DLD1 (cell line): Measurements from ENCODE around the gene SEMA5A.
"Not testable (repeated sequence)": the region's sequence is repeated elsewhere in the genome, so short reads cannot be mapped to it uniquely, and the experiment has no call there.

Experiments used
- in situ Hi-C: cut with HindIII; loops from 2 replicates; pipeline ENCODE4 v1.10.0; 2017; ENCODE audit warnings: low sequenced_read_pairs

Gene SEMA5A

DNA sequence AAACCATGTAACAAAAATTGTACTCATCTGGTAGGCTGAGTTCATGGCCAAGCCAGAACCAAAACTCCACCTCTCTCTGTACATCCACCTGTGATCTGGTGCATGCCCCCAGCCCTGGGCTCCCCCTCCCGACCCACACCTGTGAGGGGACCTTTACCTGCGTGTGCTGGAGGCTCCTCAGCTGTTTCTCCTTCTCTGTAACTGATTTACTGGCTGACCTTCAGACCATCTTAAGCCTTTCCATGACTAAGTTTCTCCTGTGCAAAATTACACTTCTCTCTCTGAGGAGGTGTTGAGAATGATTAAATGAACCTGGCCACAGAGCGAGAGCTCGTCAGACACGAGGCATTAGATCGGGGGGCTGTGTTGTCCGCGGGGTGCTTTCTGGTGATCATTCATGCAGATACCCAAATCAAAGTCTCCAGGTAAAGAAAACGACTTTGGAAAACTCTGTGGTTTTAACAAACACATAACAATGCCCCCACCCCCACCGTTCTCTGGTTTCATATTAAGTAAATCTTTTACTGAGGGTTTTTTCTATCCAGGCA lies 136.4 kb downstream of the SEMA5A start:
- in situ Hi-C loops: no loop called here

DNA sequence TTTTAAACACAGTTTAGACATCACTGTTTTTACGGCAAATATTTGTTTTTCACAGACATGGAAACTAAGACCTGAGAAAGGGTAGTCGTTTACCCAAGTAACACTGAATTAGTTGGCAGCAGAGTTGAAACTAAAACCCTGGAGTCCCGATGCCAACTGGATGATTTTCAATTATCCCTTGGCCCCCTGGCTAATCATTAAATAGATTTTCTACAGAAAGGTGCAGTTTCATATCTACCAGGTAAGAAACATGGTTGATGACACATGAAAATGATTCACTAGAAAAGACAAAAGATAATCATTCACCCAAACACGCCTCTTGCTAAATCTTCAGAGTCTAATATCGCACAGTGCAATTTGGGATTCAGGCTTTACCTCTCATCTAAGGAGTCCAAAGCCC lies 136.9 kb downstream of the SEMA5A start:
- in situ Hi-C loops: no loop called here

- in situ Hi-C loops: no loop called here
Measured at GRCh38 chr5:9405196-9405754, 140.6 kb downstream of the SEMA5A start.

GRCh38 chr5:9401786-9402472 lies 143.9 kb downstream of the SEMA5A start:
- in situ Hi-C loops: no loop called here

GRCh38 chr5:9399783-9400182 lies 146.1 kb downstream of the SEMA5A start:
- in situ Hi-C loops: not testable (repeated sequence)

DNA sequence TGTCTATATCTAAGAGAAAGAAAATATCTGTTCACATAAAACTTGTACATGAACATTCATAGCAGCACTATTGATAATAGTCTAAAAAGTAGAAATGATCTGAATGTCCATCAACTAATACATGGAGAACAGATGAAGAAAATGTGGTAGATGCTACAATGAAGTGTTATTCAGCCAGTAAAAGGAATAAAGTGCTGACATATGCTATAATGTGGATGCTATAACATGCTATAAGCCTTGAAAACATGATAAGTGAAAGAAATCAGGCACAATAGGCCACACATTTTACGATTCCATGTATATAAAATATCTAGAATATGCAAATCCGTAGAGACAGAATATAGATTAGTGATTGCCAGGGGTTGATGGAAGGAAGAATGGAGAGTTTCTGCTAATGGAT lies 146.8 kb downstream of the SEMA5A start:
- in situ Hi-C loops: no loop called here

DNA sequence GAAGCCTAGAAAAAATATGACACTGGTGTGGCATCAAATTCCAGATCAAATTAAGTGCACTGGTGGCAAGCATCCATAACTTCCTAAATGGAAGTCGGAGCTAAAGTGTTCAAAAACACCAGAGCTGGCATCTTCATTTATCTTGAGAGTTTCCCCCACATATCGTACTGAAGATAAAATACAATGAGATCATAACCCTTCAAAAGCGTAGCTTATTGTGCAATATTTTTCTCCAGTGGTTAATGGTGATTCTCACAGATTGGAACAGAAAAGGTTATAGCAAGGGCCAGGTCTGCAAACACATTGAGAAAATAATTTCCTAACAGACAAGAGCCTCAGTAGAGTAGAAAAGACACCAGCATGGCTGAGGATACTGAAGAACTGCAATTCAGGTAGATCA lies 147.6 kb downstream of the SEMA5A start:
- in situ Hi-C loops: no loop called here

DNA sequence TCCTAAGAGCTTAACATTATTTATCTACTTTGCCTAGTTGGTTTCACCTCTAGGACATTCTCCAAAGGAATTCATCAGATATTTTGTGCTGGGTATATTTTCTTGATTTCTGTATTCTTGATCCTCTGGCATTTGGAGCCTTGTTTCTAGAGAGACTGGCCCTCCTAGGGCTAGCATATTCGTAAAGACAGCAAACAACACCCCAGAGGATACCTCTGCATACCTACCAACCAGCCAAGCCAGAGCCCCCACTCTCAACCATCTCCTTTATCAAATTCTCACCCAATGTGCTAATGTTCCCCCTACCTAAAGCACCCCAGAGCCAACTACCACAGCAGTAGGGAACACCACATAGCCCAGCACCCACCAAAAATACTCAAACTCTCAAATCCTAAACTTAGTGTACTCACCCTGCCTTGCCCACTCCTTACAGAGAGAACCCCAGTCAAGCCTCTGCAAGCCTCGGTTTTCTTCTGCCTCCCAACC lies 149.5 kb downstream of the SEMA5A start:
- in situ Hi-C loops: no loop called here

DNA sequence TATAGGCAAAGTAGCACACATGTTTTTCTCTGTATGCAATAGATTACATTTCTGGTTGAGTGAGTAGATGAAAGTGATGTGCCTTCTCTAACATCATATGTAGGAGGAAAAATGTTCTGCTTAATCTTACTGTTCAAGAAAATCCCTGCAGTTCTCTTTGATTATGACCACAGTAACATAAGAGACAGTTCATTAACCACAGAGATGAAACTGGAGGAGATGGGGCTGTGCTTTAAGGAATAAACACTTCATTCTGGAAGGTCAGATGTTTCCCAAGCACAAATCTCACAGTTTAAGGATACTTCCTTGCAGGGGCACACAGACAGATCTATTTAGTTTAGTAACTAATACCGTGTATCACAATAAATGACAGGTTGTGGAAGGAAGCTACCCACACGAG lies 150.2 kb downstream of the SEMA5A start:
- in situ Hi-C loops: no loop called here

DNA sequence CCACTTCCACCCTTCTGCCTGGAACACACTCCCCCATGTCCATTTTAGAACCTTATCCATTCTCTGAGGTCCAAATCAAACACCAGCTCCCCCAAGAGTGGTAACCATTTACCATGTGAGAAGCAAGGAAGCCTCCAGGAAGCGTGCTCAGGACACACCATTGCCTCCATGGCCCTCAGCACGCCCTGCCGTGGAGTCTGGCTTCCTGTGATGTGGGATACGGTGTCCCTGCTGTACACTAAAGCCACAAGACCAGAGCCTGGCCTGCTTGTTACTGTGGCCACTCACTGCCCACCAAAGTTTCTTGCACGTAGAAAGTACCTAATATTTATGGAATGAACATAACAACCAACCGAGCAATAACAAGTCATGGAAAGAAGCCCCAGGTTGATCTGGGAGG lies 151.7 kb downstream of the SEMA5A start:
- in situ Hi-C loops: no loop called here

GRCh38 chr5:9392625-9393024 lies 153.2 kb downstream of the SEMA5A start:
- in situ Hi-C loops: no loop called here

- in situ Hi-C loops: no loop called here
Measured at GRCh38 chr5:9391080-9391479, 154.8 kb downstream of the SEMA5A start.

DNA sequence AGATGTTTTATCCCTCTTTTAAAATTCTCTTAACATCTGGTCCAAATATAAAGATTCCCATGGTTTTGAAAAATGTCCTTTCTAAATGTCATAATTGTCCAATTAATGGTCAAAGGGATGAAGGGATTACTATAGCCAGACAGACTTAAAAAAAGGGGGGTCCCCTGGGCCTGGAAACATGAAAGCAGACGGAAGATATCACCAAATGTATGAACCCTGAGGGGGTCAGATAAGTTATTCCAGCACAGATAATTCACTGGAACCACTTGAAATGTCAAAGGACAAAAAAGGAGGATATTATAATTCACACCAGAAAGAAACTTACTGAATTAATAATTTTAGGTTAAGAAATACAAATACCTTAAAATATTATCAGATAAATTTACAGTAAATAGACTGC lies 155.8 kb downstream of the SEMA5A start:
- in situ Hi-C loops: no loop called here

- in situ Hi-C loops: no loop called here
Measured at GRCh38 chr5:9388941-9389674, 156.8 kb downstream of the SEMA5A start.

DNA sequence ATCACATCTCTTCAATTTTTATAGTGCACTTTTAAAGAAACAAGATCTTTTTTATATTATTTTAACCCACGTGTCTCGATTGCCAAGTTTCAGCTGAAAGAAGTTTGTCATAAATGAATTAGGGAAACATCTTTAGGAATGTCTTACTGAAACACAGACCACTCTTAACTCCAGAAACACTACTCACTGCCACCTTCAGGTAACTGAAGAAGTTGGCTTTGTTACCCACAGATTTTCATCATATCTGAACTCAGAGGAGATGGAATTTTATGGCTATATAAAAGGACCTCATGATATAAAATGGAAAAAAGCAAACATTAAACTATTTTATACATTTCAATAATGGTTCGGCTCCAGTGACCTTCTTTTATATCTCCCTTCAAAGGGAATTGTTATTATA lies 158.0 kb downstream of the SEMA5A start:
- in situ Hi-C loops: no loop called here

- in situ Hi-C loops: no loop called here
Measured at GRCh38 chr5:9386945-9387344, 158.9 kb downstream of the SEMA5A start.

DNA sequence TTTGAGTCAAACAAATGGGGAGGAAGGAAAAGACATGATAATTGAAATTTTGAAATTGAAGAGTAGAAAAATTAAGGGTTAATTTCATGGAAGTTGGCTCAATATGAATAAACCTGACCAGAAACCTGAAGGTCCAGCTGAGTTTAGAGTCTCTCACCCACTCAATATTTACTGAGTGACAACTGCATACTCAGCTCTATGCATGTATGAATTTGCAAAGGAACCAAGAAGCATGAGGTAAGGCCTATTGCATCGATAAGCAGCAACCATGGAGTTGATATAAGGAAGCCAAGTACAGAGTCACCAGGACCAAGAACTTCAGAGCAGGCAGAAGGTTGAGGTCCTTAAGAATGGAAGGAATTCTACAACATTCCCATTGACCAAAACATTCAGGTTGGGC lies 163.4 kb downstream of the SEMA5A start:
- in situ Hi-C loops: no loop called here

GRCh38 chr5:9381464-9381863 lies 164.4 kb downstream of the SEMA5A start:
- in situ Hi-C loops: no loop called here

GRCh38 chr5:9380109-9380508 lies 165.8 kb downstream of the SEMA5A start:
- in situ Hi-C loops: no loop called here

GRCh38 chr5:9376363-9377117 lies 169.3 kb downstream of the SEMA5A start:
- in situ Hi-C loops: no loop called here

DNA sequence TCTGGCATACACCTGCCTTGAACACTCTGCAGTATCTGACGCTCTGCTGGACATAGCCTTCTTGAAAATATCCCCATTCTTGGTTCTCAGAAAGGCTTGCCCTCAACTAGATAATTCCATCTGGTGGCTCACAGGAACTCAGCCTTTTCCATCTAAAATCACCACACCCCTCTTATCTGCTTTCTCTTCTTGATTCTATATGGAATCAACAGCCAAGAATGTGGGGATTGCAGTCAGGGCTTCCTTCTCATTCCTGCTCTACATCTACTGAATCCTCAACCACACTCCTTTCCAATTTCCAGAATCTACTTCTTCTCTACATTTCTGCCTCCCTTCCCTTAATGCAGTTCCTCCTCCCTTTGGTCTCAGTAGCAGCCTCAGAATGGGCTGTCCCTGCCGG lies 170.1 kb downstream of the SEMA5A start:
- in situ Hi-C loops: no loop called here
